ENCODE measurements around the gene KMT2C. TPM values are rescaled to one million over a fixed set of nuclear protein-coding genes. Genes with fewer than 3 reads are reported as not detected.
"Not testable (repeated sequence)": the region's sequence is repeated elsewhere in the genome, so short reads cannot be mapped to it uniquely, and the experiment has no call there.

KMT2C gene
- total RNA-seq, 2 experiments from 2014 or later = 47.5 to 105 TPM

DNA sequence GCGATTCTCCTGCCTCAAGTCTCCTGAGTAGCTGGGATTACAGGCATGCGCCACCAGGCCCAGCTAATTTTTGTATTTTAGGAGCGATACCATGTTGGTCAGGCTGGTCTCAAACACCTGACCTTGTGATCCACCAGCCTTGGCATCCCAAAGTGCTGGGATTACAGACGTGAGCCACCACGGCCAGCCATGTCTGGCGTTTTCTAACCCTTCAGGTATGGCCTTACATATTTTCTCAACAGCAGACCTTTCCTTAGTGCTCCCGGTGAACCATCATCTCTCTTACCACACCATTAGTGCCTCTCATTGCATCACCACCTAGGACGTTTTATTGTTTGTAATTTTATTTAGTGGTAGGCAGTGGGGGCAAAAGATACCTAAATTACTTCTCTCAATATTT is 194.5 kb downstream of the KMT2C start:
- DNase-seq (ENCODE audit: low spot score); H3K4me2 ChIP-seq (ENCODE audit: low read length); CTCF ChIA-PET (ENCODE audit: unreplicated experiment); intact Hi-C loops (cut with micrococcal nuclease; ENCODE audit: unreplicated experiment); H3K9me3 ChIP-seq (ENCODE audit: low read length); H4K20me1 ChIP-seq (ENCODE audit: insufficient read depth, low read length); H3K27ac ChIP-seq (ENCODE audit: low read depth, low read length, poor library complexity, severe bottlenecking); BruUV-seq (replicated peaks); H2AFZ ChIP-seq (ENCODE audit: low read length); H3K4me3 ChIP-seq (ENCODE audit: low read depth, low read length, poor library complexity, severe bottlenecking); H3K9me2 ChIP-seq (ENCODE audit: insufficient read depth, low read length); H3K4me1 ChIP-seq (ENCODE audit: insufficient read depth, low read length, poor library complexity, severe bottlenecking); H3K36me3 ChIP-seq (ENCODE audit: insufficient read depth, low read length); H3K79me2 ChIP-seq (ENCODE audit: insufficient read depth, low read depth, low read length): not testable (repeated sequence)
- POLR2A ChIA-PET = interaction anchor here (0.6 kb wide), 1 partner anchor 75 kb away, joined by 3 read pairs; no protein-coding TSS in a partner anchor

DNA sequence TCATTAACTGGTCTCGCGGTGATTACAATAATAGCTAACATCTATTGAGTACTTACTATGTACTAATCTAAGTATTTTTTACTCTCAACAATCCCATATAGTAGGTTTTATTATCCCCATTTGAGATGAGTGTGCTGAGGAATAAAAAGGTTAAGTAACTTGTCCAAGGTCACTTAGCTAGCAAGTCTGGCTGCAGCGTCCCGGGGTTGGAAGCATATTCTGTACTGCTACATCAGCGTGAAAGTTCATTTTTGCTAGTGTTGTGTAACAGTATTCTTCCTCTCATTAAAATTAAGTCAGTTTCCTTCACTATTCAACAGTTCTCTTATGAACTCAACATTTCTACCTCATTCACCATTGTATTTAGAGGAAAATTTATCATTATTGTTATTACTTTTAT is 199.5 kb downstream of the KMT2C start:
- BruUV-seq (replicated peaks); CTCF ChIA-PET (ENCODE audit: unreplicated experiment); H3K4me2 ChIP-seq (ENCODE audit: low read length); H3K9me2 ChIP-seq (ENCODE audit: insufficient read depth, low read length); H3K27ac ChIP-seq (ENCODE audit: low read depth, low read length, poor library complexity, severe bottlenecking); intact Hi-C loops (cut with micrococcal nuclease; ENCODE audit: unreplicated experiment); DNase-seq (ENCODE audit: low spot score); H4K20me1 ChIP-seq (ENCODE audit: insufficient read depth, low read length); H3K79me2 ChIP-seq (ENCODE audit: insufficient read depth, low read depth, low read length); POLR2A ChIA-PET; H2AFZ ChIP-seq (ENCODE audit: low read length); H3K9me3 ChIP-seq (ENCODE audit: low read length); H3K4me1 ChIP-seq (ENCODE audit: insufficient read depth, low read length, poor library complexity, severe bottlenecking); H3K4me3 ChIP-seq (ENCODE audit: low read depth, low read length, poor library complexity, severe bottlenecking): not testable (repeated sequence)
- peaks cover 26% of the 10 kb centered on the region for H3K36me3 ChIP-seq (ENCODE audit: insufficient read depth, low read length)

DNA sequence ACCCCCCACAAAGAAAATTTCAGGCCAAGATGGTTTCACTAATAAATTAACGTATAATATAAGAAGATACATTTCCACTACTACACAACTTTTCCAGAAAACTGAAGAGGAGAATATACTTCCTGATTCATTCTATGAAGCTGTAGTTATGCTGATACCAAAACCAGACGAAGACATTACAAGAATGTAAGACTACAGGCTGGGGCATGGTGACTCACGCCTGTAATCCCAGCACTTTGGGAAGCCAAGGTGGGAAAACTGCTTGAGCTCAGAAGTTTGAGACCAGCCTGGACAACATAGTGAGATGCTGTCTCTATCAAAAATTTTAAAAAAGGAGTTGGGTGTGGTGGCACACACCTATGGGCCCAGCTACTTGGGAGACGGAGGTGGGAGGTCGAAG is 201.4 kb downstream of the KMT2C start:
- H2AFZ ChIP-seq (ENCODE audit: low read length); H3K79me2 ChIP-seq (ENCODE audit: insufficient read depth, low read depth, low read length); H3K4me2 ChIP-seq (ENCODE audit: low read length); intact Hi-C loops (cut with micrococcal nuclease; ENCODE audit: unreplicated experiment); BruUV-seq (replicated peaks); H3K4me3 ChIP-seq (ENCODE audit: low read depth, low read length, poor library complexity, severe bottlenecking); H4K20me1 ChIP-seq (ENCODE audit: insufficient read depth, low read length); DNase-seq (ENCODE audit: low spot score); H3K9me3 ChIP-seq (ENCODE audit: low read length); CTCF ChIA-PET (ENCODE audit: unreplicated experiment); H3K9me2 ChIP-seq (ENCODE audit: insufficient read depth, low read length); H3K27ac ChIP-seq (ENCODE audit: low read depth, low read length, poor library complexity, severe bottlenecking); H3K4me1 ChIP-seq (ENCODE audit: insufficient read depth, low read length, poor library complexity, severe bottlenecking): not testable (repeated sequence)
- peaks cover 40% of the 10 kb centered on the region for H3K36me3 ChIP-seq (ENCODE audit: insufficient read depth, low read length)
- POLR2A ChIA-PET = interaction anchor here (0.8 kb wide), 1 partner anchor 22 kb away, joined by 3 read pairs; no protein-coding TSS in a partner anchor

GRCh38 chr7:152231089-152231488 is 204.7 kb downstream of the KMT2C start:
- DNase-seq (ENCODE audit: low spot score) = no peak
- ChIA-PET POLR2A (interaction anchor here (0.9 kb wide), 1 partner anchor 43 kb away, joined by 3 read pairs; no protein-coding TSS in a partner anchor), CTCF (ENCODE audit: unreplicated experiment) (no interaction called here)
- Histone ChIP-seq H3K4me3 (ENCODE audit: low read depth, low read length, poor library complexity, severe bottlenecking) (no peak overlapping the region), H3K9me2 (ENCODE audit: insufficient read depth, low read length) (no peaks in the 10 kb centered on the region), H3K9me3 (ENCODE audit: low read length) (no peaks in the 10 kb centered on the region), H3K4me1 (ENCODE audit: insufficient read depth, low read length, poor library complexity, severe bottlenecking) (no peaks in the 10 kb centered on the region), H3K36me3 (ENCODE audit: insufficient read depth, low read length) (peaks cover 59% of the 10 kb centered on the region), H2AFZ (ENCODE audit: low read length) (no peak overlapping the region), H3K4me2 (ENCODE audit: low read length) (no peak overlapping the region), H3K27ac (ENCODE audit: low read depth, low read length, poor library complexity, severe bottlenecking) (no peak overlapping the region), H4K20me1 (ENCODE audit: insufficient read depth, low read length) (no peaks in the 10 kb centered on the region), H3K79me2 (ENCODE audit: insufficient read depth, low read depth, low read length) (no peaks in the 10 kb centered on the region)
- intact Hi-C loops (cut with micrococcal nuclease; ENCODE audit: unreplicated experiment) = no loop called here
- TF ChIP-seq, protein P1, sequence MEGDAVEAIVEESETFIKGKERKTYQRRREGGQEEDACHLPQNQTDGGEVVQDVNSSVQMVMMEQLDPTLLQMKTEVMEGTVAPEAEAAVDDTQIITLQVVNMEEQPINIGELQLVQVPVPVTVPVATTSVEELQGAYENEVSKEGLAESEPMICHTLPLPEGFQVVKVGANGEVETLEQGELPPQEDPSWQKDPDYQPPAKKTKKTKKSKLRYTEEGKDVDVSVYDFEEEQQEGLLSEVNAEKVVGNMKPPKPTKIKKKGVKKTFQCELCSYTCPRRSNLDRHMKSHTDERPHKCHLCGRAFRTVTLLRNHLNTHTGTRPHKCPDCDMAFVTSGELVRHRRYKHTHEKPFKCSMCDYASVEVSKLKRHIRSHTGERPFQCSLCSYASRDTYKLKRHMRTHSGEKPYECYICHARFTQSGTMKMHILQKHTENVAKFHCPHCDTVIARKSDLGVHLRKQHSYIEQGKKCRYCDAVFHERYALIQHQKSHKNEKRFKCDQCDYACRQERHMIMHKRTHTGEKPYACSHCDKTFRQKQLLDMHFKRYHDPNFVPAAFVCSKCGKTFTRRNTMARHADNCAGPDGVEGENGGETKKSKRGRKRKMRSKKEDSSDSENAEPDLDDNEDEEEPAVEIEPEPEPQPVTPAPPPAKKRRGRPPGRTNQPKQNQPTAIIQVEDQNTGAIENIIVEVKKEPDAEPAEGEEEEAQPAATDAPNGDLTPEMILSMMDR (conservative IDR thresholded peaks at IDR 0.05; ENCODE audit: low read length) = no peak
- no peak for TF ChIP-seq EZH2phosphoT487 (IDR thresholded peaks at IDR 0.05; ENCODE audit: borderline replicate concordance, low read depth, low read length)
- BruUV-seq (replicated peaks) = no TSS peak

DNA sequence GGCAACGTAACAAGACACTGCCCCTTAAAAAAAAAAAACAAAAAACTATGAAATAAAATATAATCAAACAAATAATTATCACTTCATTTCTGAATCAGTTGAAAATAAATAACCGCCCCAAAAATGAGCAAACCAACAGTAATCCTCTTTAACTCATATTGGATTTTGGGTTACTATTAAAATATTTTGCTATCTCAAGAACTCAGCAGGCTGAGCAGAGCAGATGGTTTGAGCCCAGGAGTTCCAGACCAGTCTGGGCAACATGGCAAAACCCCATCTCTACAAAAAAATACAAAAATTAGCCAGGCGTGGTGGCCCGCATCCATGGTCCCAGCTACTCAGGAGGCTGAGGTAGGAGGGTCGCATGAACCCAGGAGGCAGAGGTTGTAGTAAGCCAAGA is 216.2 kb downstream of the KMT2C start:
- H3K79me2 ChIP-seq (ENCODE audit: insufficient read depth, low read depth, low read length) = not testable (repeated sequence)

DNA sequence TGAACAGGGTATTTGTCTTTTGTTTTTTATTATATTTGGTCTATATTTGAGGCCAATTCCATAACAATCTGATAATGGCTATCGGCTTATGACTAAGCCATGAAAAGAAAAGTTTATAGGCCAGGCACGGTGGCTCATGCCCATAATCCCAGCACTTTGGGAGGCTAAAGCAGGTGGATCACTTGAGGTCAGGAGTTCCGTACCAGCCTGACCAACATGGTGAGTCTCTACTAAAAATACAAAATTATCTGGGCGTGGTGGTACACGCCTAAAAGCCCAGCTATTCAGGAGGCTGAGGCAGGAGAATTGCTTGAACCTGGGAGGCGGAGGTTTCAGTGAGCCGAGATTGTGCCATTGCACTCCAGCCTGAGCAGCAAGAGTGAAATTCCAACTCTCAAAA is 227.0 kb downstream of the KMT2C start:
- DNase-seq (ENCODE audit: low spot score); H2AFZ ChIP-seq (ENCODE audit: low read length); H3K9me3 ChIP-seq (ENCODE audit: low read length); H3K4me1 ChIP-seq (ENCODE audit: insufficient read depth, low read length, poor library complexity, severe bottlenecking); H4K20me1 ChIP-seq (ENCODE audit: insufficient read depth, low read length); H3K27ac ChIP-seq (ENCODE audit: low read depth, low read length, poor library complexity, severe bottlenecking); H3K9me2 ChIP-seq (ENCODE audit: insufficient read depth, low read length); BruUV-seq (replicated peaks); H3K79me2 ChIP-seq (ENCODE audit: insufficient read depth, low read depth, low read length); H3K4me3 ChIP-seq (ENCODE audit: low read depth, low read length, poor library complexity, severe bottlenecking); H3K4me2 ChIP-seq (ENCODE audit: low read length); intact Hi-C loops (cut with micrococcal nuclease; ENCODE audit: unreplicated experiment); CTCF ChIA-PET (ENCODE audit: unreplicated experiment): not testable (repeated sequence)
- H3K36me3 ChIP-seq (ENCODE audit: insufficient read depth, low read length) = peaks cover 15% of the 10 kb centered on the region
- POLR2A ChIA-PET = interaction anchor here (0.7 kb wide), 1 partner anchor 15 kb away, joined by 3 read pairs; no protein-coding TSS in a partner anchor

More for the DNA sequence above, 216.2 kb downstream of the KMT2C start:
- H3K9me2 ChIP-seq (ENCODE audit: insufficient read depth, low read length); H3K9me3 ChIP-seq (ENCODE audit: low read length); H4K20me1 ChIP-seq (ENCODE audit: insufficient read depth, low read length); H2AFZ ChIP-seq (ENCODE audit: low read length); H3K4me1 ChIP-seq (ENCODE audit: insufficient read depth, low read length, poor library complexity, severe bottlenecking); intact Hi-C loops (cut with micrococcal nuclease; ENCODE audit: unreplicated experiment); H3K4me3 ChIP-seq (ENCODE audit: low read depth, low read length, poor library complexity, severe bottlenecking); H3K27ac ChIP-seq (ENCODE audit: low read depth, low read length, poor library complexity, severe bottlenecking); BruUV-seq (replicated peaks); CTCF ChIA-PET (ENCODE audit: unreplicated experiment); DNase-seq (ENCODE audit: low spot score); H3K4me2 ChIP-seq (ENCODE audit: low read length): not testable (repeated sequence)
- POLR2A ChIA-PET = interaction anchor here (0.6 kb wide), 1 partner anchor 17 kb away, joined by 4 read pairs; no protein-coding TSS in a partner anchor
- H3K36me3 ChIP-seq (ENCODE audit: insufficient read depth, low read length) = peaks cover 42% of the 10 kb centered on the region

Measured in OCI-LY7 (cell line).